Activated CD8-positive, alpha-beta memory T cell treated with anti-CD3 and anti-CD28 coated beads, Interleukin-2, amount 50 U/mL, for 1 hour (primary cell): ENCODE data around the gene FAM13A.
"Not testable (repeated sequence)": the region's sequence is repeated elsewhere in the genome, so short reads cannot be mapped to it uniquely, and the experiment has no call there.

Experiments used
- DNase-seq: peaks from one replicate; pipeline ENCODE4 v3.0.0-alpha.2; 2020; ENCODE audit errors: extremely low read depth

Gene FAM13A

GRCh38 chr4:88904240-88904639 is 152.7 kb downstream of the FAM13A start:
- not testable (repeated sequence) for DNase-seq

GRCh38 chr4:88900432-88900831 is 156.6 kb downstream of the FAM13A start:
- no peak for DNase-seq

GRCh38 chr4:88897752-88898151 is 159.2 kb downstream of the FAM13A start:
- DNase-seq: no peak

GRCh38 chr4:88897180-88897579 is 159.8 kb downstream of the FAM13A start:
- DNase-seq: no peak

GRCh38 chr4:88893961-88894360 is 163.0 kb downstream of the FAM13A start:
- DNase-seq: no peak

GRCh38 chr4:88892646-88893045 is 164.3 kb downstream of the FAM13A start:
- DNase-seq: no peak

- no peak for DNase-seq
These were observed 165.3 kb downstream of the FAM13A start for GRCh38 chr4:88891636-88892035.

- DNase-seq: not testable (repeated sequence)
These were observed 169.6 kb downstream of the FAM13A start for GRCh38 chr4:88887409-88887808.

GRCh38 chr4:88881227-88881569 is 175.8 kb downstream of the FAM13A start:
- no peak for DNase-seq

GRCh38 chr4:88880501-88881226 is 176.3 kb downstream of the FAM13A start:
- DNase-seq: no peak

- DNase-seq: no peak
These were observed 177.0 kb downstream of the FAM13A start for GRCh38 chr4:88879991-88880390.

- no peak for DNase-seq
These were observed 178.3 kb downstream of the FAM13A start for GRCh38 chr4:88878642-88879041.

GRCh38 chr4:88870428-88870827 is 186.6 kb downstream of the FAM13A start:
- DNase-seq: no peak

- DNase-seq: no peak
These were observed 188.5 kb downstream of the FAM13A start for GRCh38 chr4:88868510-88868909.

- no peak for DNase-seq
These were observed 190.0 kb downstream of the FAM13A start for GRCh38 chr4:88866862-88867550.

- no peak for DNase-seq
These were observed 191.5 kb downstream of the FAM13A start for GRCh38 chr4:88865466-88865865.

- no peak for DNase-seq
These were observed 191.9 kb downstream of the FAM13A start for GRCh38 chr4:88865046-88865445.

- DNase-seq: no peak
These were observed 196.4 kb downstream of the FAM13A start for GRCh38 chr4:88860586-88860985.

GRCh38 chr4:88859191-88859812 is 197.7 kb downstream of the FAM13A start:
- no peak for DNase-seq

- no peak for DNase-seq
These were observed 198.2 kb downstream of the FAM13A start for GRCh38 chr4:88858752-88859151.

- DNase-seq: no peak
These were observed 199.4 kb downstream of the FAM13A start for GRCh38 chr4:88857588-88857987.

GRCh38 chr4:88854481-88854880 is 202.5 kb downstream of the FAM13A start:
- no peak for DNase-seq

GRCh38 chr4:88853583-88853982 is 203.4 kb downstream of the FAM13A start:
- not testable (repeated sequence) for DNase-seq
